Measurements from ENCODE around the gene NAALADL2.

The NAALADL2 gene

DNA sequence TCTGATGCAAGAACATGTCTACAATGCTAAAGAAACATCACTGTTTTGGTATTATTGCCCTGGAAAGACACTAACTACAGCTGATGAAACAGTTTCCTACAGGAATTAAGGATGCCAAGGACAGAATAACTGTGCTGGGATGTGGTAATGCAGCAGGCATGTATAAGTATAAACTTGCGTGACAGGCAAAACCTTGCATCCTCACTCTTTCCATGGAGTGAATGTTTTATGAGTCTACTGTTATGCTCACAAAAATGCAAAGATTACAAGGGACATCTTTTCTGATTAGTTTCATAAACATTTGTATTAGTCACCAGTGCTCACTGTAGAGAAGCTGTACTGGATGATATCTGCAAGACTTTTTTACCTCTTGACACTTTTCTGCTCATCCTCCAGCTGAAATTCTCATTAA lies 143.6 kb downstream of the NAALADL2 start:
- no peak overlapping the region for H3K4me3 ChIP-seq (ENCODE audit: low read depth, low read length)
- TF ChIP-seq, protein P1, sequence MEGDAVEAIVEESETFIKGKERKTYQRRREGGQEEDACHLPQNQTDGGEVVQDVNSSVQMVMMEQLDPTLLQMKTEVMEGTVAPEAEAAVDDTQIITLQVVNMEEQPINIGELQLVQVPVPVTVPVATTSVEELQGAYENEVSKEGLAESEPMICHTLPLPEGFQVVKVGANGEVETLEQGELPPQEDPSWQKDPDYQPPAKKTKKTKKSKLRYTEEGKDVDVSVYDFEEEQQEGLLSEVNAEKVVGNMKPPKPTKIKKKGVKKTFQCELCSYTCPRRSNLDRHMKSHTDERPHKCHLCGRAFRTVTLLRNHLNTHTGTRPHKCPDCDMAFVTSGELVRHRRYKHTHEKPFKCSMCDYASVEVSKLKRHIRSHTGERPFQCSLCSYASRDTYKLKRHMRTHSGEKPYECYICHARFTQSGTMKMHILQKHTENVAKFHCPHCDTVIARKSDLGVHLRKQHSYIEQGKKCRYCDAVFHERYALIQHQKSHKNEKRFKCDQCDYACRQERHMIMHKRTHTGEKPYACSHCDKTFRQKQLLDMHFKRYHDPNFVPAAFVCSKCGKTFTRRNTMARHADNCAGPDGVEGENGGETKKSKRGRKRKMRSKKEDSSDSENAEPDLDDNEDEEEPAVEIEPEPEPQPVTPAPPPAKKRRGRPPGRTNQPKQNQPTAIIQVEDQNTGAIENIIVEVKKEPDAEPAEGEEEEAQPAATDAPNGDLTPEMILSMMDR (IDR thresholded peaks at IDR 0.05; ENCODE audit: insufficient read depth, low read depth, low read length, missing control alignments), result no peak
- DNase-seq (ENCODE audit: low read depth), result no peak

DNA sequence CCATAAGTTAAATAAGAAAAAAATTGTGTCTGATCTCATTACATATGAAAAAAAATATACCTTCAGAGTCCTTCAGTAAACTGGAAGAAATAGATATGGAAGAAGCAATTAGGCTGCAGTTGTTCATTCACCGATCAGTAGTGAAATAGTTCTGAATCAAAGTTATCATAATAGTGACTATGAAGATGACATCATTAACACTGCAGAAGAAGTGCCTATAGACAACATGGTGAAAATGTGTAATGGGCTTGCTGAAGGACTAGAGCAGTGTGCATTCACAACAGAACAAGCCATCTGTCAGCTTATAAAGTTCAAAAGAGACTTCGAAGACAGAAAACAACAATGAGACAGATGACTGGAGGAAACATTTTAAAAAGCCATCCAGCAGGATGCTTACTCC lies 144.5 kb downstream of the NAALADL2 start:
- no peak for DNase-seq (ENCODE audit: low read depth)
- TF ChIP-seq, protein P1 (IDR thresholded peaks at IDR 0.05; ENCODE audit: insufficient read depth, low read depth, low read length, missing control alignments), result no peak
- no peak overlapping the region for H3K4me3 ChIP-seq (ENCODE audit: low read depth, low read length)

DNA sequence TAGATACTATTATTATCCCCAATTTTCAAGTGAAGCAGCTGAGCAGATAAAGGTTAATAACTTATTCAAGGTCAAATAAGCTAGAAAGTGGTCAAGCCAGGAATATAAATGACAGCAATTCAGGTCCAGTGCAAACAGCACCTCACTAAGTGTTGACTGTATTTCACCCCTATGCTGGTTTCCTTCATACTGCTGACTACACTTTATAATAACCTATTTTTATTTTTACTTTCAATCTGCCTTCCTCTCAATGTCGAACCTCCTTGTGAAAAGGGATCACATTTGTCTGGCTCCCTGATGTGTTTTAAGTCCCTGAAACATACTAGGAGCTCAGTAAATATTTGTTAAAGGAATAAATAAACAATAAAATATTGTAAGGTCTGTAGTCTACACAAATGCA lies 146.1 kb downstream of the NAALADL2 start:
- DNase-seq (ENCODE audit: low read depth), result no peak
- TF ChIP-seq, protein P1 (IDR thresholded peaks at IDR 0.05; ENCODE audit: insufficient read depth, low read depth, low read length, missing control alignments), result no peak
- H3K4me3 ChIP-seq (ENCODE audit: low read depth, low read length), result no peak overlapping the region

DNA sequence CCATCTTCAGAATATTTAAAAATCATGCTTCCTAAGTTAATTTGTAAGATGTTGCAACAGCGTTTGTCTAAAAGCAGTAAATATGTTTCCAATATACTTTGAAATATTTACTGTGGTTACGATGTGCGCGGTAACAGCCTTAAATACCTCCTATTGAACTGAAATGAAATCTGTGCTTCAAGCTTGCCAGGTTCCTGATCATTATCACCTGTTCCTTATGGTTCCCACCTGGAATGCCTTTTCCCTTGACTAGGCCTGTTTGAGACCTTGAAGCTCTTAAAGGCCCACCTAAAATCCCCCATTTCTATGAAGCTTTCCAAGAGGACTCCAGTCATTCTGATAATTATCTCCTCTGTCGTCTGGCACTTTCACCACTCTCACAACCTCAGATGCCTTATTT lies 146.7 kb downstream of the NAALADL2 start:
- TF ChIP-seq, protein P1 (IDR thresholded peaks at IDR 0.05; ENCODE audit: insufficient read depth, low read depth, low read length, missing control alignments), result no peak
- DNase-seq (ENCODE audit: low read depth), result no peak
- no peak overlapping the region for H3K4me3 ChIP-seq (ENCODE audit: low read depth, low read length)

DNA sequence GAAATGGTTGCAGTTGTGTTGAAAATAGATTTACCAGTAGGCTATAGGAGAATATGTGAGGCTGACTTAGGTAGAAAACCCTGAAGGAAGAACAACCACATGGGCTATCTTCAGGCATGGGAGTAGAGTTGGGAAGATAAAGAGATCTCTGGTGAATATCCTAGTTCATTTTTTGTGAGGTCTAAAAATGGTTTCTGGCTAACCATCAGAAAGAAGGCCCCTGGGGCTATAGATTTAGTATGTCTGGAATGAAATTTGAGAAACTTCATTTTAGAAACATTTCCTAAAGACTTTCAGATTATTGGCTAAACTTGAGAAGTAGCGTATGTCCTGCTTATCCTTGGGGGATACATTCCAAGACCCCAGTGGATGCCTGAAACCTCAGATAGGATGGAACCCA lies 148.2 kb downstream of the NAALADL2 start:
- no peak overlapping the region for H3K4me3 ChIP-seq (ENCODE audit: low read depth, low read length)
- DNase-seq (ENCODE audit: low read depth), result no peak
- TF ChIP-seq, protein P1 (IDR thresholded peaks at IDR 0.05; ENCODE audit: insufficient read depth, low read depth, low read length, missing control alignments), result no peak

DNA sequence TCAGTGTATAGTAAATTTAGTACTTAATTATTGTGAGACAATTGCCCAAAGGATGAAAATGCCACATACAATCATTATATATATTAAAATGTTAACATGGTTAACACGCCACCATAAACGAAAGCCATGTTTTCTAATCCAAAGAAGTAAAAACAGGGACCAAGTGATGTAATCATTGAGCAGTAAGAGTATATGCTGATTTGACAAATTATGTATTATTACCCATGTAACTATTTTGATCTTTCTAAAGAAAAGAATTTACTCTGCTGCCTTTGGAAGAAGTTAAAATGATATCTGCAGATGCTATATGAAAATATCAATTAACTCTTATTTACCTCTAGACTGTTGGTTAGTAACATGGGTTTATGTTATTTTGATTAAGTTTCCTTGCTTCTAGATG lies 150.2 kb downstream of the NAALADL2 start:
- TF ChIP-seq, protein P1 (IDR thresholded peaks at IDR 0.05; ENCODE audit: insufficient read depth, low read depth, low read length, missing control alignments), result no peak
- H3K4me3 ChIP-seq (ENCODE audit: low read depth, low read length), result no peak overlapping the region
- DNase-seq (ENCODE audit: low read depth), result no peak

DNA sequence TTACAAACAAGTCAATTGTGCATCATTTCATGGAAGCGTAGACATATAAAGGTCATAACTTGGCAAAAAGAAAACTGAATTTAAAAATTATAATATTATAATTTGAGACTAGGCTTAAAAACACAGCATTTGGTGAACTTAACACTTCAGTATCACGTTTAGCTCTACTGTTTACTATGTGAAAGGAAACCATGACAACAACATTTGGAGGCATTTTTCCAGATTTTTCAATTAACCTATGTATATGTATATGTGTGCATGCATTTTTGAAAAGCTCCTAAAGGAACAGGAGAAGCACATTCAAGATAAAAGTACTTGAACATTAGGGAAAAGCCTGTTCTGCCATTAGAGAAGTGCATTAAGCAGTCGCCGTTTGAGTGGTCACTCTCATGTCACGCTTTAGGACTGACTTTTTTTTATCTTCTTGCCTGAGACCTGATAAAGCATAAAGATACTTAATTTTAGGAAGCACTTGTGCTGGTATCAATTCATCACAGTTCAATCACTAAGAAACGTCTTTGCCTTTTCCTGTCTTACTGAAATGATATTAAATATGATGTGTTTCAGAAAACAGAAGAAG lies 156.0 kb downstream of the NAALADL2 start:
- H3K4me3 ChIP-seq (ENCODE audit: low read depth, low read length), result no peak overlapping the region
- TF ChIP-seq, protein P1 (IDR thresholded peaks at IDR 0.05; ENCODE audit: insufficient read depth, low read depth, low read length, missing control alignments), result no peak
- DNase-seq (ENCODE audit: low read depth), result no peak

Data from GM12865 (cell line).